ENCODE measurements around the gene ARL8A.
"Not testable (repeated sequence)": the region's sequence is repeated elsewhere in the genome, so short reads cannot be mapped to it uniquely, and the experiment has no call there.

The ARL8A gene

DNA sequence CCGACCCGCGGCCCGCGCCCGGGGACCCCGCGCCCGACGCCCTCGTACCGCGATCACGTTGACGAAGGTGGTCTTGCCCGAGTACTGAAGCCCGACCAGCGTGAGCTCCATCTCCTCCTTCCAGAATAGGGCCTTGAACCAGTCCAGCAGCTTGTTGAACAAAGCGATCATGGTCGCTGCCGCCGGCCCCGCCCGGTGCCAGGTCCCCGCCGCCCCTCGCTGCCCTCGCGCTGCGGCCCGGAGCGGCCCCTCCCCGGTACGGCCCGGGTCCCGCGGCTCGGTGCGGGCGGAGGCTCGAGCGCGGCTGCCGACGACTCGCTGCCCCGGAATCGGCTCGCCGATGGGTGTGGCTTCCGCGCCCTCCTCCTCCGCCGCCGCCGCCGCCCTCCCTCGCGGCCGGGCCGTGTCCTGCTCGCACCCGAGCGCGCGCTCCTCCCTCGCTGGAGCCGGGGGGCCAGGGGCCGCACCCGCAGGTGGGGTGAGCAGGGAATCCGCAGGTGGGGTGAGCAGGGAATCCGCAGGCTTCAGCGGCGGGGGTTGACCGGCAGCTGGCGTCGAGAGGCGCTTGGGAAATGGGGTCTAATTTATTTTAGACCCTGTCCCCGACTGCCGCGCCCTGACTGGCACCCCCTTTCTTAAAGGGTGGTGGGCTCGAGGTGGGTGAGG lies at the start of gene ARL8A:
Gene ARL8A, minus strand, starts transcription at position 336 of the 666 bp plus-strand sequence. Its CDS starts 165 bp downstream, at position 171.
- DNase-seq (ENCODE audit: low read depth): peak; percentile 47

DNA sequence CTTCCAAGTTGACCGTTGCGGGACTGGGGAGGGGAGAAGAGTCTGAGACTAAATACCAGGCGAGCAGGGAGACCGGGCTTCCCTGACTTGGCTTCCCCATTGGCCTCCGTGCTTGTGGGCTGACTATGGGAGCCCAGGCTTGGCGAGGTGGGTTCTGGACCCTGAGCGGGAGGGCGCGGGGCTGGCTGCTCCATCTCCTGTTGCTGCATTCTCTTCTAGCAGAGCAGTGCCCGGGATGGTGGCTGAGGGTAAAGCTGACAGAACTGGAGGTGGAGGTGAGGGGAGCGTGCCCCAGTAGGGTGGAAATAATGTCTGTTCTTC lies 49.8 kb upstream of the ARL8A start:
- DNase-seq (ENCODE audit: low read depth): no peak

DNA sequence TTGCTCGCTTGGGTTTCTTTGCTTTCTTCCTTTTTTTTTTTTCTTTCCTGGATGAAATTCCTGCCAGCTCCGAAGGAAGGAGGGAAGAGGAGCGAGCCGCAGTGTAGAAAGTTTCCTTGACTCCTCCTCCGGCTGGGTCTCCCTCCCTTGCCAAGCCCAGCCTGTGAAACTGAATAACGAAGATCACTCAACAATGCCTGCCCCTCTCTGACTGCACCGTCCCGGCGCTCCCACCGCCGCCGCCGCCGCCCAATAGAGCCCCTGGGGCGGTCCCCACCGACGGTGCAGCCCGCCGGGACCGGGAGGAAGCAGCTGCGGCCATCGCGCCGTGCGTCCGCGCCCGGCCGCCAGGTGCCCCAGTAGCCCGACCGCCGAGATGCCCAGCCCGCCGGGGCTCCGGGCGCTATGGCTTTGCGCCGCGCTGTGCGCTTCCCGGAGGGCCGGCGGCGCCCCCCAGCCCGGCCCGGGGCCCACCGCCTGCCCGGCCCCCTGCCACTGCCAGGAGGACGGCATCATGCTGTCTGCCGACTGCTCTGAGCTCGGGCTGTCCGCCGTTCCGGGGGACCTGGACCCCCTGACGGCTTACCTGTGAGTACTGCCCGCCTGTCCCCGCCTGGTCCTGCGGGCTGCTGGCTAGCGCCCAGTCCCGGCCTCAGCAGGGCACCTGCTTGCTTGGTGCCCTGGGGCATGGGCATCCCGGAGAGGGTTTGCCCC lies 49.2 kb upstream of the ARL8A start, which contains the start of gene LGR6:
Gene LGR6, plus strand, starts transcription at position 186 of the 714 bp plus-strand sequence. Its CDS starts 191 bp downstream, at position 377.
- DNase-seq (ENCODE audit: low read depth): no peak

DNA sequence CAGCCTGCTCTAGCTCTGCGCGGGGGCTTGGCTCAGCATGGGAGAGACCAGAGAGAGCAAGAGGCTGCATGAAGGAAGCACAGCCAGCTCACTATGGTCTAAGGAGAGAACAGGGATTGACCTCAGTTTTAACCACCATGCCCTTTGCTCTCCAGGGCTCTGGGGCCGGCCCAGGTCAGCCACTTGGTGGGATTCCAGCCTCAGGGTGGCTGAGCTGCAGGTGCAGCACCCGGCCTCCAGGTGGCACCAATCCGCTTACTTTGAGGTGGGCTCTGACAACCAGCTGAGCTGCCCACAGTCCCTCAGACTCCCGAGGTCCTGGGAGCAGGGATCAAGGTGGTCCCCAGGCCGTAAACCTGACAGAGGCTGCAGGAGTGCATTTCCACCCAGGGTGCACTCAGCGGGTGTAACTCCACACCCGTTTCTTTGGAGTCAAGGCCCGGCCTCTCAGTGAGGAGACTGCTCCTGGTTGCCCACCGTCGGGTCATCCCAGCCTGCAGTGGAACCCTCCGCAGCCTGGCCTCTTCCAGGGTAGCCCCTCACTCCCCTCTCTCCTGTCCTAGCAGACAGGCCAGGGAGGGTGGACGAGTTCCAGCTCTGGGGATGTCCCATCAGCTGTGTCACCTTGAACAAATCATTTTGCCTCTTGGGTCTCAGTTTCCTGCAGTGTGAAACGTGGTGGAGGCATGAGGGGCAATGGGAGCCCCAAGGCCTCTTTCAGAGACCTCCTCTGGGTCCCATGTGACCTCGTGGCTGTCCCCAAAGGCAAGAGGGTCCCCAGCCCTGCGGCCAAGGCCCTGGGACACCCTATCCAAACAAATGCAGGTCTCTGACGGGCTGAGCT lies 48.5 kb upstream of the ARL8A start:
- DNase-seq (ENCODE audit: low read depth): peak; percentile 11

DNA sequence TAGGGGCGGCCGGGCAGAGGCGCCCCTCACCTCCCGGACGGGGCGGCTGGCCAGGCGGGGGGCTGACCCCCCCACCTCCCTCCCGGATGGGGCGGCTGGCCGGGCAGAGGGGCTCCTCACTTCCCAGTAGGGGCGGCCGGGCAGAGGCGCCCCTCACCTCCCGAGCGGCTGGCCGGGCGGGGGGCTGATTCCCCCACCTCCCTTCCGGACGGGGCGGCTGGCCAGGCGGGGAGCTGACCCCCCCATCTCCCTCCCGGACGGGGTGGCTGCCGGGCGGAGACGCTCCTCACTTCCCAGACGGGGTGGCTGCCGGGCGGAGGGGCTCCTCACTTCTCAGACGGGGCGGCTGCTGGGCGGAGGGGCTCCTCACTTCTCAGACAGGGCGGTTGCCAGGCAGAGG lies 46.9 kb upstream of the ARL8A start:
- not testable (repeated sequence) for DNase-seq (ENCODE audit: low read depth)

DNA sequence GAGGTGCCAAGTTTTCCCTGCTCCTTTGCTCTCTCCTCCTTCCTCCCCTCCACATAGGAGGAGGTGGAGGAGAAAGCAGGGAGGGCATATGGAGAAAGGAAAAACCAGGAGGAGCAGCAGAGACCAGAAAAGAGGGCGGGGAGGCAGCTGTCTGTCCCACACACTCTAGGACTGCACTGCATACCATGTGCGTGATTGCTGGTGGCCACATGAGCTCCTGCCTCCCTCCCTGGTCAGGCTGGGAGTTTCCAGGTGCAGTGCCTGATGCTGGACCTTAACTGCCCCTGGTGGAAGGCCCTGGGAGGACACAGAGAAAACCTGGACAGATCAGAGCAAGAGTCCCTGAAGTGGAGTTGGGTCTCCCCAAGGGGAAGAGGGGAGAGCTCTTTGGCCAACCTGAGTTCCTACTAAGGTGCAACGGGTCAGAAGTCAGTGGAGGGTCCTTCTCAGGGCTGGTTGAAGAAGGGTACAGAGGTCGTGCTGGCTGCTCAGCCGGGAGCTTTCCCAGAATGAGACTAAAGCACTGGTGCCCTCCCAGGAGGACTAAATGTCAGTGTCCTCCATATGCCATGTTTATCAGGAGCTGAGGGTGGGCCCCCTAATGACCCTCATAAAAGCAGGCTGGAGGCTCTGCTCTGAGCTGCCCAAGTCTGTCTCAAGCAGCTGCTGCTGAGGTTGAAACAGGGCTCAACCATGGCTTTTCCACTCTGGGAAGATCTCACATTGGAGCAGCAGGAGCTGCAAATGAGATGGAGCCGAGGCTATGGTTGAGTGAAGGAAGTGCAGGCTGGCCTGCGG lies 45.6 kb upstream of the ARL8A start:
- no peak for DNase-seq (ENCODE audit: low read depth)

DNA sequence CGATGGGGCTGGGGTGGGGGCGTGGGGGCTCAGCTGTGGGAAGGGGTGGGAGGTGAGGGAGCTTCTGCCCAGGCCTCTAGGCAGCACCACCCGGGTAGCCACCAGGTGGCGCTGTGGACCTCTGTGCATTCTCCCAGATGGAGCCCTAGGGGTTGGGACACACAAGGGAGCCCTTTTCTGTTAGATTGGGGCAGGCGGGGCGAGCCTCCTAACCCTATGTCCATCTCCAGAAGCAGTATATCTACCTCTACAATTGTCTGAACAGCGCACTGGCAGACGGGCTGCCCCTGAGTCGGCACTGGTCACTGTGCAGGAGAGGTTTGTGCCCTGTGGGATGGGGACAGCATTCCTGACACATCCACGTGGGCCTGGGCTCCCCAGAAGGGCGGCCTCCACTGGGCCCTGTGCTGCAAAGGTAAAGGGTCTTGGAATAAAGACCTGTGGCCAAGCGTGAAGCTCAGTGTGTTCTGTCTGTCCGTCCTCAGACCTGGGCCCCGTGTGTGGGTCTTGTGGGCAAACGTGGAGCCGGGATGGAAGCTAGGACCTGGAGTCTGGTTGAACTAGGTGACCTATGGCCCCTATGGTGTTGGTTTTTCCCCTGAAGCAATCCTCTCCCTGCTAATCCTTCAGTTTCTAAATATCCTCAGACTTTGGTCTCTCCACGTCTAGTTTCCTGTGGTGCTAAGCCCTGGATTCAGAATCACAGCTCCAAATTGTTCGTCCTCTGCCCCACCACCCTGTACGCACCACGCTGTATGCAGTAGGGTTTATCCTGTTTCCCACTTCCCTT lies 44.7 kb upstream of the ARL8A start:
- peak; percentile 30 for DNase-seq (ENCODE audit: low read depth)

DNA sequence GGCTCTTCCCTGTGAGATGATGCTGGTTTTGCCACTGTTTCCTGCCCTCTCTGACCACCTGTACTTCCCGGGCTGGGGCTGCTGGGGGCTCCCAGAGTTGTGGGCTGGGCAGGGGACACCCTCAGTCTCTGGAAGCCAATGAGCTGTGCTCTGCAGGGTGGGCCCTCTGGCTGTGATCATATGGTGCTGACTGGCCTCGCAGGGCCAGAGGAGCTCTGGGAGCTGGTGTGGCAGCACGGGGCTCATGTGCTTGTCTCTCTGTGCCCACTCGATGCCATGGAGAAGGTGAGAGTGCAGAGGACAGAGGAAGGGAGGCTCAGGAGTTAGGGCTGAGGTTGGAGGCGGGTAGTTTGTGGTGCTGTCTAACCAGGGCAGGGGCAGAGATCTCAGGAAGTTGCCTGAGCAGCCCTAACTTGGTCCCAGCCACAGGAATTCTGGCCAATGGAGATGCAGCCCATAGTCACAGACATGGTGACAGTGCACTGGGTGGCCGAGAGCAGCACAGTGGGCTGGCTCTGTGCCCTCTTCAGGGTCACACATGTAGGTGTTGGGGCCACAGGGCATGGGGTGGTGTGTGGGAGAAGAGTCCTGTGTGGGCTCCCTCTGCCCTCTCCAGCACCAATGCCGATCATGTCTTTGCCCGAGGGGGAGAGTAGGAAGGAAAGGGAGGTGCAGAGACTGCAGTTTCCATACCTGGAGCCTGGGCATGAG lies 43.3 kb upstream of the ARL8A start:
- no peak for DNase-seq (ENCODE audit: low read depth)

DNA sequence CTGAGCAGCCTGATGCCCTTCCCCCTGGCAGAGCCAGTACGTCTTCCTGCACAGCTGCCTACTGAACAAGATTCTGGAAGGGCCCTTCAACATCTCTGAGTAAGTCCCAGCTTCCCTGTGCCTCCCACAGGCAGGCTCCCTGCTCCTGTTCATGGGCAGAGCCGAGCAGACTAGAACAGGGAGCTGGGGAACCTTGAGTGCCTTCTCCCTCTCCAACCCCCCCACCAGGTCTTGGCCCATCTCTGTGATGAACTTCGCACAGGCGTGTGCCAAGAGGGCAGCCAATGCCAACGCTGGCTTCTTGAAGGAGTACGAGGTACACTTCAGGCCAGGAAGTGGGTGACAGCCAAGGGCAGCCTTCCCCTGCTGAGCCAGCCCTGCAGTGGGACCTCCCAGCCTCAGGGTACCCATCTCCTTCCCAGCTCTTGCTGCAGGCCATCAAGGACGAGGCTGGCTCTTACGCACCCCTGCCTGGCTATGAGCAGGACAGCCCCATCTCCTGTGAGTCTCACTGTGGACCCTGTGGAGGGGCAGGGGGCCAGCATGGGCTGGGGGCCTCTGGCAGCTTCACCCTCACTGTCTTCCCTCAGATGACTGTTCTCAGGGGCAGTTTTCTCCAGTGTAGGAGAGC lies 42.6 kb upstream of the ARL8A start:
- DNase-seq (ENCODE audit: low read depth): no peak

DNA sequence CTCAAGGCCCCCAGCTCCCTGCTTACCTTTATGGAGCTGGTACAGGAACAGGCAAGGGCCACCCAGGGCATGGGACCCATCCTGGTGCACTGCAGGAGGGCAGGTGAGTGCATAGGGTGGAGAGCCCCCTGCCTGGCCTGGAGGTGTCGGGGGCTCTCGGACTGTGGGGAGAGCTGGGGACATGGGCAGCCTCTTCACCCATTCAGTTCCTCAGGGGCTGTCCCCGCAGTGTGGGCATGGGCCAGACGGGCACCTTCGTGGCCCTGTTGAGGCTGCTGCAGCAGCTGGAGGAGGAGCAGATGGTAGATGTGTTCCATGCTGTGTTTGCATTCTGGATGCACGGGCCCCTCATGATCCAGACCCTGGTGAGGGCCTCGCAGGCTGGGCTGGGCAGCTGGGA lies 41.8 kb upstream of the ARL8A start:
- no peak for DNase-seq (ENCODE audit: low read depth)

DNA sequence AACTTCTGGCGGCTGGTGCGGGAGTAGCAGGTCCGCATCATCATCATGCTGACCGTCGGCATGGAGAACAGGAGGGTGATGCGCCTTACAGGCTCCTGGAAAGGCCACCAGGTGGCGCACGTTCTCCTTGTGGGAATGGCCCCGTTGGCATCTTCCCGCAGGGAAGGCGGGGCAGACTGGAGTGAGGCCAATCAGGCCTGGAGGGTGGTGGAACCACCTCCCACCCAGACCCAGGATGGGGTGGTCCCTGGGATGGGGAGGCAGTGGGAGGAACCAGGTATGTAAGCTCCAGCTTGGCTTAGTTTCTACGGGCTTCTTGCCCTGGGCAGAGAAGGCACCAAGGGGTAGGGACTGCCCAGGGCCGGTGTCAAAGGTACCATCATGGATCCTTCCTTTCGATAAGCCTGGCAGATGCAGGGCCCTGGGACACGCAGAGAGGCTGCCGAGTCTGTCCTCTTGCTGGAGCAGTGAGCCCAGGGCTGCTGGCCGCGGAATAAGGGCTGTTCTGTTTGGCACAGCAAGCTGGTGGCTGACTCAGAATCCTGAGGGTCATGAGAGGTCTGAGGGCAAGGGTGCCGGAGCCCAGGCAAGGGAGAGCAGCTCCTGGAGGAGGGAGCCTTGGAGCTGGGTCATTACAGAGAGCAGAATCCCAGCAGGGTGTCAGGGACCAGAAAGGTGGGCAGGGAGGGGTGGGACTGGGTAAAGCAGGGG lies 40.4 kb upstream of the ARL8A start:
- peak; percentile 65 for DNase-seq (ENCODE audit: low read depth)

DNA sequence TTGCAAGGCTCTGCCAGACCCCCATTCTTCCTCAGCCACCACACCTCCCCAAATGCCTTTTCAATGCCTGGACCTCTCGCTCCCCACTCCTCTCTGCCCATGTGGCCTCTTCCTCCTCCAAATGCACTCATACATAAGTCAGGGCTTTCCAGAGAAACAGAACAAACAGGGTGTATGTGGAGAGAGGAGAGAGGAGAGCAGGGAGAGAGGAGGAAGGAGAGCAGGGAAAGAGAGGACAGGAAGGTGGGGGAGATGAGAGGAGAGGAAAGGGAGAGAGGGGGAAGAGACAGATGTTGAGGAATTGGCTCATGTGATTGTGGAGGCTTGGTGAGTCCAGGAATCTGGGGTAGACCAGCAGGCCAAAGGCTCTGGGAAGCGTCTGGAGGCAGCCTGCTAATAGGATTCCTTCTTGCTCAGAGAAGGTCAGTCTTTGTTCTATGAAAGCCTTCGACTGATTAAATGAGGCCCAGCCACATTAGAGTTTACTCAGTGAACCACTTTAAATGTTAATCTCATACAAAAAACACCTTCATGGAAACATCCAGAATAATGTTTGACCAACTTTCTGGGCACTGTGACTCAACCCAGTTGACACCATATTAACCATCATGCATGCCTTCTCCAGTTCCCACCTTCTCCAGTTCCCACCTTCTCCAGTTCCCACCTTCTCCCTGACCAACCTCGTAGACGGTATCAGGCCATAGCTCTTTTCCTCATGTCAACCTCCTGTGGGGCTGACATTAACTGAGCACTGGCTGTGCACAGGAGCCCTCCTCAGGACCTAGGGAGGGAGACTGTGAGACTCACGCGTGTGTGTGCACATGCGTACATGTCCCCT lies 37.7 kb upstream of the ARL8A start:
- no peak for DNase-seq (ENCODE audit: low read depth)

DNA sequence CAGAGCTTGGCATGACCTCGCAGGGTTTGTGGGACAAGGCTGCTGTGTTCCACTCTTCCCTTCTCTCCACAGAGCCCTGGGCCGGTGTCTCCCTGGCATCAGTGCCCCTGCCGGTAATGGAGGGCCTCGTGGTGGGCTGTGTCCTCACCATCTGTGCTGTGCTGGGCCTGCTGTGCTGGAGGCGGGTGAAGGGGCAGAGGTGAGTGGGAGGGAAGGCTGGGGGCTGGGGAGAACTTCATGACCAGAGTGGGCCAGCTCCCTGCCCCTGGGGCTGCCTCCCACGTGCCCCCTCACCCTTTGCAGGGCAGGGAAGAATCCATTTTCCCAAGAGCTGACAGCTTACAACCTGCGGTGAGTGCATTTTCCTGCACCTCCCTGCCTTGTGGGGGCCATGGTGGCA lies 37.0 kb upstream of the ARL8A start:
- no peak for DNase-seq (ENCODE audit: low read depth)

DNA sequence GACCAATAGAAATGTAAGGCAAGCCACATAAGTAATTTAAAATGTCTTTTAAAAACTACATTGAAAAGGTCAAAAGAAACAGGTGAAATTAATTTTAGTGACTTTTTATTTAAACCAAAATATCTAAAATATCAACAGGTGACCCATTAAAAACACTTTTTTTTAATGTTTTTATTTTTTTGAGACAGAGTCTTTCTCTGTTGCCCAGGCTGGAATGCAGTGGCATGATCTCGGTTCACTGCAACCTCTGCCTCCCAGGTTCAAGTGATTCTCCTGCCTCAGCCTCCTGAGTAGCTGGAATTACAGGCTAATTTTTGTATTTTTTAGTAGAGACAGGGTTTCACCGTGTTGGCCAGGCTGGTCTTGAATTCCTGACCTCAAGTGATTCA lies 36.2 kb upstream of the ARL8A start:
- DNase-seq (ENCODE audit: low read depth): not testable (repeated sequence)

DNA sequence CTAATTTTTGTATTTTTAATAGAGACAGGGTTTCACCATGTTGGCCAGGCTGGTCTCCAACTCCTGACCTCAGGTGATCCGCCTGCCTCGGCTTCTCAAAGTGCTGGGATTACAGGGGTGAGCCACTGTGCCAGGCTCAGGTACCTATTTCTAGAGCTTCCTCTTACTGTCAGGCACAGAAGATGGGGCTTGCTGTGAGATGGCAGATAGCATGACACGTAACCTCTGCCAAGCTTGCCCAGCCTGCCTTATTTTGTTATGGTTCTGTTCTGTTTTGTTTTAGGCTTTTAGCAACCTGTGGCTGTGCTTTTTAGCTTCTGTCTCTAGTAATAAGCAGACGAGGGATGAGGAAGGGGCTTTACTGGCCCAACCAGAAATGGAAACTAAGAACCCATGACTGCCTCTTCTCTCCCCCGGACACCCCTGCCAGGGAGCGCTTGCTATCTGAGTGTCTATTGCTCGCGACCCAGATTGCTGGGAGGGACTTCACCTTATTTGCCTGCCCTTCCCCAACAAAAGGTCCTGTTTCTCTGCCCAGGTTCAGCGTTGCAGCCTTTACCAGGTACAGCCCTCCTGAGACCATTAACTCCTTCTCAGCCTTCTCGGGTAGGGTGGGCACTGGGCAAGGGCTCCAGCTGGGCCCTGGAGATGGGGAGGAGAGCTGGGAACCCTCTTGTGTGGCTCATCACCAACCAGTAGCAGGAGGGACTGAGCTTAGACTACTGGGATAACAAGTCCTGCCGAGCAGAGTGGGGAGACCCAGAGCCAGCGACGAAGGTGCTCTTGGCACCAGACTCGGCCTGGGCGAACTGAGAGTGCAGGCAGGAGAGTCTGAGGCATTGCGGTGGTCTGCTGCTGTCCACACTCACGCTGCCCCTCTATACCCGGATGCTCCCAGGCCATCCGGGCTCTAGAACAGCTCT lies 35.6 kb upstream of the ARL8A start:
- no peak for DNase-seq (ENCODE audit: low read depth)

DNA sequence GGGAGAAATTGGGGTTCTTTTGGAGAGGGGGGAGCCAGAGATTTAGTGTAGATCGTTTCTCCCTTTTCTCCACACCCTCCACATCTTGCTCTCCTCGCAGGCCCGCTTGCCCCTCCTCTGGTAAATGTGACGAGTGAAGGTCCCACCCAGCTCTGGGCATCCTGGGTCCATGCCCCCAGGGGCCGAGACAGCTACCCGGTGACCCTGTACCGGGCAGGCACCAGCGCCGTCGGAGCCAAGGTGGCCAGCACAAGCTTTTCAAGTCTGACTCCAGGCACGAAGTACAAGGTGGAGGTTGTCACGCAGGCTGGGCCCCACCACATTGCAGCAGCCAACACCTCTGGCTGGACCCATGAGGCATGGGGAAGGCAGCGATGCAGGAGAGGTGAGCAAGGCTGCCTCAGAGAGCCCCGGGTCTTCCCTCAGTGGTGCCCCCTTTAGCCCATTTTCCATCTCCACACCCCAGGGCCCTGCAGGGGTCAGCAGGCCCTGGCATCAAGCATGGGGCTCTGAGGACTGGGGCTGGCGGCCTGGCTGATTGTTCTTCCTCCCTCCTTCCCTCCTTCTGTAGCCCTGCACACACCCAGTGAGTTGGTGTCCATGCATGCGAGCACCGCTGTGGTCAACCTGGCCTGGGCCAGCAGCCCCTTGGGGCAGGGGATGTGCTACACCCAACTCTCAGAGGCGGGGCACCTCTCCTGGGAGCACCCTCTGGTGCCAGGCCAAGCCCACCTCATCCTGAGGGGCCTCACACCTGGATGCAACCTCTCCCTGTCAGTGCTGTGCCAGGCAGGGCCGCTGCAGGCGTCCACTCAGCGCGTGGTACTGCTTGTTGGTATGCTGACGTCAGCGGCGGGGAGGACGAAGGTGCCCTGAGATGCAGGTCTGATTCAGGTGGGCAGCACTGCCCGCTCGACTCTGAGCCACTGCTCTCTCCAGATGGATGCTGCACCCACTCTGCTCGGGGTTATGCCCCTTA lies 32.7 kb upstream of the ARL8A start:
- DNase-seq (ENCODE audit: low read depth): no peak

Measured in fibroblast of gingiva (primary cell).